ENCODE measurements around the gene GPR142.

GPR142 gene, protein sequence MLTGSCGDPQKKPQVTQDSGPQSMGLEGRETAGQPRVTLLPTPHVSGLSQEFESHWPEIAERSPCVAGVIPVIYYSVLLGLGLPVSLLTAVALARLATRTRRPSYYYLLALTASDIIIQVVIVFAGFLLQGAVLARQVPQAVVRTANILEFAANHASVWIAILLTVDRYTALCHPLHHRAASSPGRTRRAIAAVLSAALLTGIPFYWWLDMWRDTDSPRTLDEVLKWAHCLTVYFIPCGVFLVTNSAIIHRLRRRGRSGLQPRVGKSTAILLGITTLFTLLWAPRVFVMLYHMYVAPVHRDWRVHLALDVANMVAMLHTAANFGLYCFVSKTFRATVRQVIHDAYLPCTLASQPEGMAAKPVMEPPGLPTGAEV

GRCh38 chr17:74367206-74367605, at the start of gene GPR142:
Gene GPR142 (plus strand): TSS chr17:74367506. CDS start chr17:74369541, 2,035 bp downstream.
- no peak for DNase-seq

DNA sequence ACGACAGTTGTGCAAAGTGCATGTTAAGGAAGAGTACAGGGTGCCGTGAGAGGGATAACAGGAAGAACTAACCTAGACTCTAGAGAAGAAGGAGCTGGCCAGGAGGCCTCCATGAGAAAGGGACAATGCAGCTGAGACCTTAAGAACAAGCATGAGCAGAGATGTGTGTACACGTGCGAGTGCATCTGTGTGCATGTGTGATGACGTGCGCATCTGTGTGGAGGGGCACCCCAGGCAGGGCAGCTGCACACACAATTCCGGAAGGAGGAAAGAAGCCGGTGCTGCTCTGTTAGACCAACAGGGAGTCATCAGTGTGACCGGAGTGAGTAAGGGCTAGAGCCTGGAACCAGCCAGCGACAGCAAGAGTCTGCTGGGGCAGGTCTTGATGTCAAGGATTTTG, 48.9 kb upstream of the GPR142 start:
- DNase-seq, result no peak

- no peak for DNase-seq
These were observed 42.8 kb upstream of the GPR142 start for GRCh38 chr17:74324521-74324920.

- DNase-seq, result no peak
These were observed 41.9 kb upstream of the GPR142 start for GRCh38 chr17:74325376-74325742.

DNA sequence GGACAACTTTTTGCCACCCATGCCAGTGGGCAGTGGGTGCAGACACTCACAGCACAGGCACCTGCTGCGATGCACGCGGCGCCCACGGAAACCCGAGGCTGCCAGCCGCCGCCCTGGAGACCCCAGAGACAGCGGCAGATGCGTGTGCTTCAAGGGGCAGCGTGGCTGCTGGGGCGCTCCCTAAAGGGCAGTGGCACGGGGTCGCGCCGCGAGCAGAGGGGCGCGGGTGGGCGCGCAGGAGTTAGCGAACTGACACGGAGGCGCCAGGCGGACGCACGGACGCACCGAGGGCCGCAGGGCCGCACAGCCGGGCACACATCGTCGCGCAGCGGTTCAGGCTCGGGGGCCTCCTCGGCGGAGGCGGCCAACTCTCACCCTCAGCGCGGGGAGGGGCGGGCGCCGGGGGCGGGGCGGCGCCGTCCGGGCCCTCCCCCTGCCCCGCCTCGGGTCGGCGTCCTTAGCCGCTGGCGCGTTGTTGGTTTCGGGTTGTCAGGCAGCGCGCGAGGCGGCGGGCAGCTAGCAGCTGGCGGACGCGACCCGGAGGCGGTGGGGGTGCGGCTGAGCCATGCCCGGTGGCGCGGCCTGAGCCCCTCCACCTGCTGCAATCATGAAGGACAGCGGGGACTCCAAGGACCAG, 41.4 kb upstream of the GPR142 start, which contains the start of gene KIF19:
KIF19 (plus strand) TSS at position 484 of the 637 bp plus-strand sequence; CDS start at position 608, 124 bp downstream.
- DNase-seq, result peak; percentile 67

- no peak for DNase-seq
These were observed 40.8 kb upstream of the GPR142 start for GRCh38 chr17:74326506-74326905.

- DNase-seq, result no peak
These were observed 38.8 kb upstream of the GPR142 start for GRCh38 chr17:74328487-74328886.

GRCh38 chr17:74329378-74329777, 37.9 kb upstream of the GPR142 start:
- DNase-seq, result no peak

DNA sequence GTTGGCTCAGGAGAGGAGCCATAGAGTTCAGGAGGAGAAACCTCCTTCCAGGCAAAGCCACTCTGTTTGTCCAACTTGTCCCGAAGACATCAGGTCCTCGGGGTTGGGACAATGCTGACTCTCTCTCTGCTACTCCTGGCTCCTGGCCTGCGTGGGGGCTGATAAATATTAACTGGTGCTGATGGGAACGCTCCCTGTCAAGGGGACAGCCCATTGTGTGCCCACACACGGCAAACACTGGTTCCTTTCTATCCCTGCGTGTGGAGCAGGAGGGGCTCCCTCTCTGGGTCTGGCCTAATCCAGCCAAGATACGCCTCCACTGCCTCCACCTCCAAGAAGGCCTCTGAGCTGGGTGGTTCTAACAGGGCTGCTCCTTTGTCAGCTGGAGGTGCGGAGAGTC, 36.9 kb upstream of the GPR142 start:
- no peak for DNase-seq

DNA sequence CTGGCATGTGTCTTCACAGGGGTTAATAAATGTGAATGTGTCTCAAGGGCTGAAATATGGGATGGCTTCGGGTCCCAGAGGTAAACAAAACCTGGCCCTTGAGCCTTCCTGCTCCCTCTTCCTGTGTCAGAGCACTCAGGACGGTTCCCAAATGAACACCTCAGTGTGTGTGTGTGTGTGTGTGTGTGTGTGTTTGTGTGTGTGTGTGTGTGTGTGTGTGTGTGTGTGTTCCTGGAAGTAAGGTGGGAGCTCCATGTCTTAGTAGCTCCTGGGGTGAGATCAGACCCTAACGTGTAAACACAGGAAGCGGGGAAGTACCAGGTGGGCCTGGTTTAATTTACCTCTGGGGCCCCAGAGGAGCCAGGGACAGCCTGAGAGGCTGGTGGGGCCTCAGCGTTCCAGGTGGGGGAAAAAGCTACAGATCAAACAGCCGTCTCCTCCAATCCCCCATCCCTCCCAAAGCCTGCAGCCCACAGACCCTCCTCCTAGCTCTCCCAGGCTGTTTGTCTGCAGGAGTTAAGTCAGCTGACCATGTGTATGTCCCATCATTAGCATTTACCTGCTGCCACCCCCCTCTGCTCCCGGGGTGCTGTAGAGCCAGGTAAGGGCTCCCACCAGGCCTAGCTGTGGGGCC, 35.2 kb upstream of the GPR142 start:
- DNase-seq, result no peak

- DNase-seq, result no peak
These were observed 34.5 kb upstream of the GPR142 start for GRCh38 chr17:74332763-74333283.

DNA sequence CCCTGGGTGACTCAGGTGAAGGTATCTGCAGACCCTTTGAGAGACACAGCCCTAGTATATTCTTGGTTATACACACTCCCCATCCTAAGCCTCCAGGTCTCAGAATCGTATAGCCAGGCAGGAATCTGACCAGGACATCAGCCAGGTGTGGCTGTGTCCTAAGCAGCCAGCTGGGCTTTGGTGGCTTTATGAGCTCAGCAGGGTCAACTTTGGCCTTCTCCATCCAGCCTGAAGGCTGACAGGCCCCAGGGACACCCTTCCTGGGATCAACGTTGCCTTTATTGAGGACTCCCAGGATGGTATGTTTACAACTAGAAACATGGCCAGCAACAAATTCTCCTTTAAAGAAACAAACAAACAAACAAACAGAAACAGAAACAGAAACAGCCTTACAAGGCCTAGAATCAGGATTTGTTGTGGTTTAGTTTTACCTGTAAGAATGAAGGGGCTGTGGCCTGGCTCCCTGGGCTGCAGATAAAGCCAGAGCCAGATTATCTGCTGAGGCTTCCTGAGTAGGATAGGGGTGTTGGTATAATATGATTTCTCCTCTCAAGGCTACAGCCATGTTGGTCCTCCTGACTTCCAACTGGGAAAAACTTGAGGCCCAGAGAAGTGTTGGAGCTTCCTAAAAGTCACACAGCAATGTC, 32.8 kb upstream of the GPR142 start:
- DNase-seq, result no peak

GRCh38 chr17:74335529-74336062, 31.7 kb upstream of the GPR142 start:
- DNase-seq, result no peak

DNA sequence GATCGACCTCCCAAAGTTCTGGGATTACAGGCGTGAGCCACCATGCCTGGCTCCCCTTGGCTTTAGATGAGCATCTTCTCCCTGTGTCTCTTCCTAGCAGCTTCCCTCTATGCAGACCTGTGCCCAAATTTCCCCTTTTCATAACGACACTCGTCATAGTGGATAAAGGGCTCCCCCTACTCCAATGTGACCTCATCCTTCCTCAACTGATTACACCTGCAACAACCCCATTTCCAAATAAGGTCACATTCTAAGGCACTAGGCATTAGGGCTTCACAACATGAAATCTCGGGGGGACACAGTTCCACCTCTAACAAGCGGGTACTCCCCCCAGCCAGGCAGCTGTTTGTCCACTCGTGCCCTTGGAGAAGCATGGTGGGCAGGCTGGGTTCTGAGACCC, 31.0 kb upstream of the GPR142 start:
- DNase-seq, result no peak

DNA sequence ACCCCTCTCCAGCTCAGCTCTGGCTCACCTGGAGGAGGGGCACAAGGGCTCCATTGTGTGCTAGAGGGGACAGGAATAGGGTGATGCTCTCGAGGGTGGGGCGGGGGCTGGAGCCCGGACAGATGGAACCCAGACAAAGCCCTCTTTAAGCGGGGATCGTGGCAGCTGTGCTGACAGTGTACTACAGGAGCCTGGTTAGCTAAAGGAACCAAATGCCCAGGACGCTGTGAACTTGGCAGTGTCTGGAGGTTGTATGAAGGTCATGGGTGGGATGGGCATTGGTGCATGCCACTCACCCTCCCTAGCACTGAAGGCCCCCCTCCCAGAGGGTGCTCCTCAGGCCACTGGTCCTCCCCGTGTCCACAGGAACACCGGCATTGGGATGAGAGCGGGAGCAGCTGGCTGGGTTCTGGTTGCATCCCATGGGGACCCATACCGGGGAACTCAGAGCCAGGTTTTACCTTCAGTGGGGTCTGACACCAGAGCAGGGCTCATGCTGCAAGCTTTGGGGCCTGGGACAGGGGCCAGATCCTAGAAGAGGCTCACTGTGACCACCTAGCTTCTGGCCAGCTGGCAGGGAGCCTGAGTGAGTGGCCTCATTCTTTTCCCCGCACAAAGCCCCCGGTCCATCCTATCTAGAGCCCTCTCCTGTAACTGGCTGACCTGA, 29.3 kb upstream of the GPR142 start:
- DNase-seq, result no peak

- DNase-seq, result no peak
These were observed 27.6 kb upstream of the GPR142 start for GRCh38 chr17:74339537-74340195.

- no peak for DNase-seq
These were observed 26.8 kb upstream of the GPR142 start for GRCh38 chr17:74340470-74341023.

DNA sequence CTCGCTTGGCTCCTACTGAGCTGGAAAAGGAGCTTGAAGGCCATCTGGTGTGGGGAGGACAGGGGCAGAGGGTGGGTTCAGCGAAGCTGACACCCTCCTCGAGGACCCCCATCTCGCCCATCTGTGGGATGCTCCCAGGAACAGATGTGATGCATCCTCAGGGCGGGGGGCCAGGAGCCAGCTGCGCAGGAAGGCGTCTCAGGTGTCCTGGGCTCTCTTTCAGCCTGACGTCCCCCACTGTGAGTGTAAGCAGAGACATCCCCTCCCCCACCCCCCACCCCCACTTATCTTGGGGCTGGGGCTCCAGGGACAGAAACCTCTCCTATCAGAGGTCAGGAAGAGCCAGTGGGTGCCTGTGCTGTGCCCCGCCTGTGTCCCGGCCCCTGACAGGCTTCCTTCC, 25.1 kb upstream of the GPR142 start:
- DNase-seq, result no peak

DNA sequence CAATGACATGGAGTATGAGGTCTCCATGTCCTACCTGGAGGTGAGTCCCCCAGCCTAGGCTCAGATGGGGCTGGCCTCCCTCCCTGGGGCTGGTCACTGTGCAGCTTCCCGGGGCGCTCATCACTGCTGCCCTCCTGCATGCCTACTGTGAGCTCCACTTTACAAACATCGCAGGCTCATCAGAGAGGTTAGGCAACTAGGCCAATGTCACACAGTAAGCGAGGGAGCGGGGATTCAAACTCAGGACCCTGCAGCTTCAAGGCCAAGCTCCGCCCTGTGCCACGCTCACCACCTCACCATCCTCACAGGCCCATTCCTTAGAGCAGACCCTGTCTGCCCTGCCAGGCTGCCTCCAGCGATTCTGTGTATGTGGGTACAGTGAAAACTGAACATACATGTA, 24.2 kb upstream of the GPR142 start:
- DNase-seq, result no peak

DNA sequence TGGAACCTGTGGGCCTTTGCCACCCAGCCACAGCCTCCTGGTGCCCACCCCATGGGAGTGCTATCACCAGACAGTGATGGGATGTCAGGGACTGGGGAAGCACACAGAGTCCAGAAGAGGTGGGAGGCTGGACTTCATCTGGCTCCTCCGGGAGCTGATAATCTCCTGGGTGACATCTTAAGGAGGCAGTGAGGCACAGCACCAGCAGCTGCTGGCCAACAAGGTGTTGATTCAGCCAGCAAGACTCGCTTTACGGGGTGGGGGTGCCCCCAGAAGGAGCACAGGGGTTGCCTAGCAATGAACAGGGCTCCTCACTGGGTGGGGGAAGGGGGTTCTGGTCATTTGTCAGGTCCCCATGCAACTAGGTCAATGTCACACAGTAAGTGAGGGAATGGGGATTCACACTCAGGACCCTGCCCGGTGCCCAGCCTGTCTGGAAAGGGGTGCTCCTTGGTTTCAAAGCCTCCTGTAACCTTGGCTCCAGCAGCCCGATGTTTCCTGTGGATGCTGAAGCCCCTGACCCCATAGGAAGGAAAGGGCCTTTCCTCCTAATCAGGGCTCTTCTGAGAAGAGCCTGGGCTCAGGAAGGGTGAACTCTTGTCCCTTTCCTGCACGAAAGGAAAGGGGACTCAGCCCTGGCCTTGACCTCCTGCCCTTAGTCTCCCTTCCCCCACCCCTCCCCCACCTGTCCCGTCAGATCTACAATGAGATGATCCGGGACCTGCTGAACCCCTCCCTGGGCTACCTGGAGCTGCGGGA, 23.6 kb upstream of the GPR142 start:
- DNase-seq, result no peak

DNA sequence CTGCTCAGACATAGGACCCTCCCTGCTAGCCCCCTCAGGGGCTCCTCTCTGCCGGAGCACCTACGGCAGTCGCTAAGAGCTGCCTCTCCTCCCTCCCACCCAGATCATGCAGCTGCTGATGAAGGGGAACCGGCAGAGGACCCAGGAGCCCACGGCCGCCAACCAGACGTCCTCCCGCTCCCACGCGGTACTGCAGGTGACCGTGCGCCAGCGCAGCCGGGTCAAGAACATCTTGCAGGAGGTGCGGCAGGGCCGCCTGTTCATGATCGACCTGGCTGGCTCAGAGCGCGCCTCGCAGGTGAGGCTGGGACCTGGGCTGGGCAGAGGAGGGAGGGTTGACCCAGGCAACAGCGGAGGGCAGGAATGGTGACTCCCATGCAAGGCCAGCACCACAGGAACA, 22.6 kb upstream of the GPR142 start:
- DNase-seq, result no peak
